ENCODE results near the gene DGKG.

DNA sequence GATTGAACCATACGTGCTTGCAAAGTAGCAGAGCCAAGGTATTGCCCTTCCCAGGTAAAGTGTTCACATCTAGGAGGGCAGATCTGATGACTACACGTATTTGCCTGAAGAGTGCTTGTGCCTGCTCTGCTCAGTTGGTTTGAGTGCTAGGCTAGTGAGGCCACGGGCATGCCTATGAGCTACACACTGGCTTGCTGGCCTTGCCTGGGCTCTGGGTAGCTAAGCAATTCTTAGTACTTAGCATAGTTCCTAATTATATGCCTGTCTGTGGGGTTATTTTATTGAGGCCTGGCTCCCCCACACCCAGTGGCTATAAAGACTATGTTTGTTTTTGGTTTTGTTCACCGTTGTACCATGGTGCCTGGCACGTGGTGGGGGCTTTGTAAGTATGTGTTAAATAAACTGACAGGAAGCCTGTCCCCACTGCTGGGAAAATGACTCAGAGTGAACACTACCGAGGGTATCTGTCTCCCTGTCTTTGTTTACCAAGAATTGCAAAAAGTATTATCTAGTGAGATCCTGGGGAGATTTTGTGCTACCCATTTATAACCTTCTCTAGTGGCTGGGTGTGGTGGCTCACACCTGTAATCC is 181.0 kb downstream of the DGKG start:
- TF ChIP-seq, protein P1, sequence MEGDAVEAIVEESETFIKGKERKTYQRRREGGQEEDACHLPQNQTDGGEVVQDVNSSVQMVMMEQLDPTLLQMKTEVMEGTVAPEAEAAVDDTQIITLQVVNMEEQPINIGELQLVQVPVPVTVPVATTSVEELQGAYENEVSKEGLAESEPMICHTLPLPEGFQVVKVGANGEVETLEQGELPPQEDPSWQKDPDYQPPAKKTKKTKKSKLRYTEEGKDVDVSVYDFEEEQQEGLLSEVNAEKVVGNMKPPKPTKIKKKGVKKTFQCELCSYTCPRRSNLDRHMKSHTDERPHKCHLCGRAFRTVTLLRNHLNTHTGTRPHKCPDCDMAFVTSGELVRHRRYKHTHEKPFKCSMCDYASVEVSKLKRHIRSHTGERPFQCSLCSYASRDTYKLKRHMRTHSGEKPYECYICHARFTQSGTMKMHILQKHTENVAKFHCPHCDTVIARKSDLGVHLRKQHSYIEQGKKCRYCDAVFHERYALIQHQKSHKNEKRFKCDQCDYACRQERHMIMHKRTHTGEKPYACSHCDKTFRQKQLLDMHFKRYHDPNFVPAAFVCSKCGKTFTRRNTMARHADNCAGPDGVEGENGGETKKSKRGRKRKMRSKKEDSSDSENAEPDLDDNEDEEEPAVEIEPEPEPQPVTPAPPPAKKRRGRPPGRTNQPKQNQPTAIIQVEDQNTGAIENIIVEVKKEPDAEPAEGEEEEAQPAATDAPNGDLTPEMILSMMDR (conservative IDR thresholded peaks at IDR 0.05; ENCODE audit: low read length), result no peak
- no peak for TF ChIP-seq EZH2phosphoT487 (IDR thresholded peaks at IDR 0.05; ENCODE audit: borderline replicate concordance)
